Ovary (tissue), 3 donors: ENCODE results near the gene SS18L1.

Source experiments
- POLR2A ChIP-seq: fragments of 450-650 bp; IDR thresholded peaks from one replicate; pipeline ENCODE4 v1.6.1; 2017; ENCODE audit warnings: antibody characterized with exemption, mild to moderate bottlenecking, moderate library complexity
- TF ChIP-seq, protein P1 (sequence below), 3 donors: fragments of 450-650 bp in 2 of 3; fragments of 200-600 bp in 1 of 3; IDR thresholded peaks; one replicate each; pipeline versions ENCODE4 v1.5.1 to v1.8.0; 2016 to 2022; ENCODE audit warnings: antibody characterized with exemption in 3 of 3, mild to moderate bottlenecking in 1 of 3
- donor health status: DM: no; HTN: no; CAD: no.

DNA sequence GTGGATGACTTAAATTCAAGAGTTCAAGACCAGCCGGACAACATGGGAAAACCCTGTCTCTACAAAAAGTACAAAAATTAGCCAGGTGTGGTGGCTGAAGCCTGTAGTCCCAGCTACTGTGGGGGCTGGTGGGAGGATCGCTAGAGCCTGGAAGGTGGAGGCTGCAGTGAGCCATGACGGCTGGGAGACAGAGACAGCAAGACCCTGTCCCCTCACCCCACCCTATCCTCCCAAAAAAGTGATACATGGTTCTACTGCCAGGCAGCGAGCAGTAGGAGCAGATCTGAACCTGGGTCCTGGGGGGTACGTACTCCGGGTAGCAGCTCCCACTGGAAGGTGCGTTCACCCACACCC lies 2.5 kb upstream of the SS18L1 start:
- TF ChIP-seq, protein P1, sequence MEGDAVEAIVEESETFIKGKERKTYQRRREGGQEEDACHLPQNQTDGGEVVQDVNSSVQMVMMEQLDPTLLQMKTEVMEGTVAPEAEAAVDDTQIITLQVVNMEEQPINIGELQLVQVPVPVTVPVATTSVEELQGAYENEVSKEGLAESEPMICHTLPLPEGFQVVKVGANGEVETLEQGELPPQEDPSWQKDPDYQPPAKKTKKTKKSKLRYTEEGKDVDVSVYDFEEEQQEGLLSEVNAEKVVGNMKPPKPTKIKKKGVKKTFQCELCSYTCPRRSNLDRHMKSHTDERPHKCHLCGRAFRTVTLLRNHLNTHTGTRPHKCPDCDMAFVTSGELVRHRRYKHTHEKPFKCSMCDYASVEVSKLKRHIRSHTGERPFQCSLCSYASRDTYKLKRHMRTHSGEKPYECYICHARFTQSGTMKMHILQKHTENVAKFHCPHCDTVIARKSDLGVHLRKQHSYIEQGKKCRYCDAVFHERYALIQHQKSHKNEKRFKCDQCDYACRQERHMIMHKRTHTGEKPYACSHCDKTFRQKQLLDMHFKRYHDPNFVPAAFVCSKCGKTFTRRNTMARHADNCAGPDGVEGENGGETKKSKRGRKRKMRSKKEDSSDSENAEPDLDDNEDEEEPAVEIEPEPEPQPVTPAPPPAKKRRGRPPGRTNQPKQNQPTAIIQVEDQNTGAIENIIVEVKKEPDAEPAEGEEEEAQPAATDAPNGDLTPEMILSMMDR (IDR thresholded peaks at IDR 0.05): no peak
- no peak for TF ChIP-seq POLR2A
